Spleen (tissue), 11 donors: Measurements from ENCODE around the gene RRP7A. TPM values are rescaled to one million over a fixed set of nuclear protein-coding genes. Genes with fewer than 3 reads are reported as not detected.

Experiments used
- DNase-seq: peaks from one replicate; pipeline ENCODE4 v3.0.0-alpha.2; 2020
- H3K27ac ChIP-seq, 8 donors: fragments of 200-600 bp; sonication (generic) in 7 of 8; 1 replicate in 4 of 8; 2 replicates in 4 of 8; pipeline versions ENCODE4 v1.5.0 to v1.8.0; 2016 to 2021; ENCODE audit warnings: inconsistent platforms in 4 of 8, mild to moderate bottlenecking in 4 of 8, moderate library complexity in 1 of 8
- H3K27me3 ChIP-seq, 7 donors: fragments of 200-600 bp; sonication (generic) in 6 of 7; replicated peaks in 1 of 7; 1 replicate in 4 of 7; 2 replicates in 3 of 7; pipeline versions ENCODE4 v1.5.0 to v1.8.0; 2016 to 2021; ENCODE audit warnings: inconsistent platforms in 3 of 7, mild to moderate bottlenecking in 1 of 7
- H3K36me3 ChIP-seq, 6 donors: fragments of 200-600 bp; sonication (generic) in 5 of 6; 1 replicate in 4 of 6; 2 replicates in 2 of 6; pipeline versions ENCODE4 v1.5.0 to v1.8.0; 2016 to 2021; ENCODE audit warnings: inconsistent platforms in 2 of 6
- H3K4me1 ChIP-seq, 6 donors: fragments of 200-600 bp; sonication (generic) in 5 of 6; 1 replicate in 3 of 6; 2 replicates in 3 of 6; pipeline versions ENCODE4 v1.5.0 to v1.8.0; 2016 to 2021; ENCODE audit warnings: inconsistent platforms in 3 of 6
- H3K4me3 ChIP-seq, 8 donors: fragments of 200-600 bp; sonication (generic) in 7 of 8; 1 replicate in 4 of 8; 2 replicates in 4 of 8; pipeline versions ENCODE4 v1.5.0 to v1.8.0; 2016 to 2021; ENCODE audit warnings: inconsistent platforms in 4 of 8, mild to moderate bottlenecking in 4 of 8, moderate library complexity in 2 of 8
- H3K9me3 ChIP-seq, 8 donors: fragments of 200-600 bp; sonication (generic) in 7 of 8; 1 replicate in 4 of 8; 2 replicates in 4 of 8; pipeline versions ENCODE4 v1.5.0 to v1.8.0; 2016 to 2021; ENCODE audit warnings: inconsistent platforms in 4 of 8
- POLR2A ChIP-seq, 3 donors: fragments of 450-650 bp; IDR thresholded peaks; one replicate each; pipeline ENCODE4 v1.5.1; 2017; ENCODE audit warnings: antibody characterized with exemption in 3 of 3, mild to moderate bottlenecking in 1 of 3
- POLR2AphosphoS5 ChIP-seq, 3 donors: sonication (generic); formaldehyde crosslinking; IDR thresholded peaks; one replicate each; pipeline ENCODE4 v1.5.1; 2017; ENCODE audit warnings: antibody characterized with exemption in 3 of 3
- WGBS, 5 donors: extraction: QIAGEN DNeasy Blood & Tissue Kit in 3 of 5; methylation state at CpG; one replicate each; pipeline versions ENCODE4 v1.1.5 to v1.1.7; 2013 to 2018; 5-methylcytosine and 5-hydroxymethylcytosine counted together
- intact Hi-C: fragments of 100-400 bp; cut with DNase I; formaldehyde crosslinking; loops from one replicate; pipeline ENCODE4 v1.15.0; 2023; ENCODE audit warnings: low total_unique reads
- polyA plus RNA-seq, 3 donors: library from polyadenylated mRNA; stranded (reverse); fragments of 200-250 nt; gene quantifications; one replicate each; pipeline ENCODE4 v1.2.1, GENCODE V29; 2013
- small RNA-seq, 4 donors: library from RNA; depleted of rRNA; stranded (forward); fragments of <200 nt; gene quantifications; one replicate each; pipeline ENCODE3, GENCODE V24; 2016
- total RNA-seq, 7 donors: library from RNA; depleted of rRNA in 3 of 7; stranded (reverse); fragments of >200 nt in 3 of 7; fragmentation: NEBNext Ultra II Directional in 4 of 7; extraction: Animal tissue kit (Norgen Biotek cat#: 25700) in 4 of 7; gene quantifications; one replicate each; pipeline versions ENCODE4 v1.1.0 to v1.2.1, GENCODE V29; 2016 to 2021
- TF ChIP-seq, protein P1 (sequence below), 11 experiments: fragments of 200-600 bp in 7 of 11; fragments of 450-650 bp in 4 of 11; sonication (generic) in 4 of 11; IDR thresholded peaks in 8 of 11; conservative IDR thresholded peaks in 3 of 11; 1 replicate in 7 of 11; 2 replicates in 4 of 11; pipeline versions ENCODE4 v1.4.0 to v1.8.0; 2016 to 2021; ENCODE audit warnings: antibody characterized with exemption in 11 of 11, inconsistent platforms in 4 of 11, mild to moderate bottlenecking in 1 of 11
- donor health status: healthy with polysubstance abuse.
- donor health status: DM: no; HTN: no; CAD: no; lungs with moderate emphysema.
- donor health status: DM: no; HTN: no; CAD: no.
- donor health status: Bipolar disorder and iron deficiency.
- donor health status: healthy.
- donor health status: DM: no; HTN: no; CAD: no.
- donor health status: DM: yes; HTN: yes; CAD: no.

The RRP7A gene
- total and polyA plus RNA-seq, 10 donors = 8.9 to 47.4 (median 35.1) TPM

- no peak for DNase-seq
- TF ChIP-seq POLR2A (IDR thresholded peaks at IDR 0.05) = no peak
- TF ChIP-seq POLR2AphosphoS5 (IDR thresholded peaks at IDR 0.05) = no peak
- TF ChIP-seq, protein P1, sequence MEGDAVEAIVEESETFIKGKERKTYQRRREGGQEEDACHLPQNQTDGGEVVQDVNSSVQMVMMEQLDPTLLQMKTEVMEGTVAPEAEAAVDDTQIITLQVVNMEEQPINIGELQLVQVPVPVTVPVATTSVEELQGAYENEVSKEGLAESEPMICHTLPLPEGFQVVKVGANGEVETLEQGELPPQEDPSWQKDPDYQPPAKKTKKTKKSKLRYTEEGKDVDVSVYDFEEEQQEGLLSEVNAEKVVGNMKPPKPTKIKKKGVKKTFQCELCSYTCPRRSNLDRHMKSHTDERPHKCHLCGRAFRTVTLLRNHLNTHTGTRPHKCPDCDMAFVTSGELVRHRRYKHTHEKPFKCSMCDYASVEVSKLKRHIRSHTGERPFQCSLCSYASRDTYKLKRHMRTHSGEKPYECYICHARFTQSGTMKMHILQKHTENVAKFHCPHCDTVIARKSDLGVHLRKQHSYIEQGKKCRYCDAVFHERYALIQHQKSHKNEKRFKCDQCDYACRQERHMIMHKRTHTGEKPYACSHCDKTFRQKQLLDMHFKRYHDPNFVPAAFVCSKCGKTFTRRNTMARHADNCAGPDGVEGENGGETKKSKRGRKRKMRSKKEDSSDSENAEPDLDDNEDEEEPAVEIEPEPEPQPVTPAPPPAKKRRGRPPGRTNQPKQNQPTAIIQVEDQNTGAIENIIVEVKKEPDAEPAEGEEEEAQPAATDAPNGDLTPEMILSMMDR (IDR thresholded peaks at IDR 0.05 in 8 of 11, conservative IDR thresholded peaks at IDR 0.05 in 3 of 11) = no peak
- no peak overlapping the region for H3K4me3 ChIP-seq
- WGBS, 5 donors = 32 to 54% (median 43%) methylated on average over 1 of the region's 1 CpG
- no peaks in the 10 kb centered on the region for H3K36me3 ChIP-seq
- H3K4me1 ChIP-seq = peaks cover 0 to 3% (median 0%) of the 10 kb centered on the region in 6 donors
- intact Hi-C loops = no loop called here
- peaks cover 0 to 62% (median 5%) of the 10 kb centered on the region in 7 donors for H3K27me3 ChIP-seq
- H3K9me3 ChIP-seq = no peaks in the 10 kb centered on the region
- no peak overlapping the region for H3K27ac ChIP-seq
Observed at GRCh38 chr22:42462016-42462415, 57.6 kb downstream of the RRP7A start.

DNA sequence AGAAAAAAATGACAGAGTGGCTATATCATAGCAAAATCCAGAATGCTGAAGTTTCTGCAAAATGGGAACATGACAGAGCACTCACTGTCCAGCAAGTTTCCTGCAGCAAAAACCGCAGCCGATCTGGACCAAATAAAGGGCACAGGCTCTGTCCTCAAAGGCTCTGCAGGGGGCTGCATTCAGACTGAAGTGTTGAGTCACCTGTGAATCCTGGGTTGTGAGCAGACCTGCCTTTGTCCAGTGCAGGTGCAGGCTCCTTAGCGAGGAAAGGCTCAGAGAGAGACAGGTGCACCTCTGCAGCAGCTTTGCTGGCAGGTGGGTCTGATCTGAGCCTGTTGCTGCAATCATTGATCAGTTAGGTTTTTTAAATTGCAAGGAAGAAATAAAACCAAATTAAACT lies 58.1 kb downstream of the RRP7A start:
- H3K27me3 ChIP-seq = peaks cover 0 to 62% (median 5%) of the 10 kb centered on the region in 7 donors
- H3K36me3 ChIP-seq = no peaks in the 10 kb centered on the region
- no peak overlapping the region for H3K4me3 ChIP-seq
- TF ChIP-seq POLR2AphosphoS5 (IDR thresholded peaks at IDR 0.05) (no peak), POLR2A (IDR thresholded peaks at IDR 0.05) (no peak)
- TF ChIP-seq, protein P1 (IDR thresholded peaks at IDR 0.05 in 8 of 11, conservative IDR thresholded peaks at IDR 0.05 in 3 of 11) = no peak
- intact Hi-C loops = no loop called here
- H3K4me1 ChIP-seq = peaks cover 0 to 3% (median 0%) of the 10 kb centered on the region in 6 donors
- H3K9me3 ChIP-seq = no peaks in the 10 kb centered on the region
- 70 to 84% (median 79%) methylated on average over 3 of the region's 3 CpGs for WGBS, 5 donors
- H3K27ac ChIP-seq = no peak overlapping the region
- DNase-seq = no peak

Small RNA genes within 50 kb of the gene (small RNA-seq; reads per million reads assigned to genes)
- gene RN7SKP80 (0 reads per million in 4 donors), gene RNU6-513P (0 reads per million in 4 donors)

Other genes starting within 250 kb of the RRP7A start
- gene TCF20, start 249.1 kb downstream of the RRP7A start, total RNA-seq = 10 to 100 TPM; 38.5 to 54.1 (median 45.6) TPM
- 10 to 100 TPM in 1 of 3 donors, 1 to 10 TPM in 2; 4.4 to 10.5 (median 4.9) TPM for gene TCF20, start 249.1 kb downstream of the RRP7A start, polyA plus RNA-seq
- 10 to 100 TPM; 18.7 to 56.6 (median 39.0) TPM for gene NFAM1, start 87.4 kb downstream of the RRP7A start, total RNA-seq
- 10 to 100 TPM in 1 of 3 donors, 1 to 10 TPM in 2; 2.0 to 10.6 (median 3.0) TPM for gene NFAM1, start 87.4 kb downstream of the RRP7A start, polyA plus RNA-seq
- 1 to 10 TPM; 1.7 to 4.1 (median 3.0) TPM for gene SERHL2, start 34.2 kb upstream of the RRP7A start, total RNA-seq
- 1 to 10 TPM; 2.2 to 4.1 (median 2.6) TPM for gene SERHL2, start 34.2 kb upstream of the RRP7A start, polyA plus RNA-seq
- gene POLDIP3, start 95.1 kb upstream of the RRP7A start, total RNA-seq = 10 to 100 TPM; 37.0 to 64.7 (median 59.2) TPM
- gene POLDIP3, start 95.1 kb upstream of the RRP7A start, polyA plus RNA-seq = 10 to 100 TPM; 17.5 to 29.4 (median 23.3) TPM
- 1 to 10 TPM in 4 of 7 donors, under 1 TPM in 1, not detected in 2; 0.63 to 1.7 (median 1.1) TPM for gene ATP5MGL, start 120.8 kb upstream of the RRP7A start, total RNA-seq
- gene ATP5MGL, start 120.8 kb upstream of the RRP7A start, polyA plus RNA-seq = not detected
- 100 to 1,000 TPM in 4 of 7 donors, 10 to 100 TPM in 3; 61.7 to 134 (median 101) TPM for gene CYB5R3, start 129.6 kb upstream of the RRP7A start, total RNA-seq
- gene CYB5R3, start 129.6 kb upstream of the RRP7A start, polyA plus RNA-seq = 10 to 100 TPM; 37.3 to 79.7 (median 66.7) TPM
- gene A4GALT, start 201.1 kb upstream of the RRP7A start, total RNA-seq = 10 to 100 TPM; 13.3 to 45.2 (median 23.1) TPM
- 10 to 100 TPM in 1 of 3 donors, 1 to 10 TPM in 2; 7.3 to 22.1 (median 9.0) TPM for gene A4GALT, start 201.1 kb upstream of the RRP7A start, polyA plus RNA-seq